GM12878 (cell line): ENCODE results near the gene TTLL1. TPM values are rescaled to one million over a fixed set of nuclear protein-coding genes. Genes with fewer than 3 reads are reported as not detected.
A peak's percentile ranks its signal among the peaks of the same experiment; 100 is the strongest.

Experiments
- ATAC-seq: fragments of 200-7000 bp; cut with Tn5 transposase; 3 replicates; pipeline ENCODE4 v1.9.1; 2020; ENCODE audit warnings: mild to moderate bottlenecking, moderate library complexity
- BruUV-seq: library from RNA; stranded (reverse); fragments of 400-500 nt; replicated peaks from 2 replicates; lab custom pipeline; 2021; lab: Mats Ljungman, UMichigan
- CTCF ChIA-PET: fragments of 300-600 bp; sonication (Branson Sonifier 250); formaldehyde crosslinking; extraction: SDS; loops from one replicate; lab custom pipeline; 2021; ENCODE audit warnings: inconsistent platforms; lab: Yijun Ruan, JAX
- POLR2A ChIA-PET: fragments of 350-600 bp; formaldehyde crosslinking; extraction: SDS; loops from one replicate; lab custom pipeline; 2021; ENCODE audit warnings: inconsistent platforms; lab: Charles Lee
- RAD21 ChIA-PET: fragments of 300-600 bp; sonication (Branson Sonifier 250); formaldehyde crosslinking; loops from one replicate; lab custom pipeline; 2023; ENCODE audit warnings: antibody characterized with exemption; ENCODE audit not compliant: unreplicated experiment; lab: Charles Lee
- SMC1A ChIA-PET: fragments of 300-600 bp; sonication (Branson Sonifier 250); formaldehyde crosslinking; loops from one replicate; lab custom pipeline; 2023; ENCODE audit not compliant: unreplicated experiment, uncharacterized antibody; lab: Charles Lee
- DNase-seq: peaks from one replicate; pipeline ENCODE4 v3.0.0-alpha.2; 2011; ENCODE audit warnings: low read depth, low spot score
- FAIRE-seq: peaks from 3 replicates; lab custom pipeline; 2011; peaks lifted over from hg19 to GRCh38; lab: Jason Lieb, UNC
- H2AFZ ChIP-seq: 2 replicates; pipeline ENCODE4 v1.6.0; 2011; ENCODE audit warnings: low read depth, low read length, control low read depth; ENCODE audit not compliant: control insufficient read depth
- H3K27ac ChIP-seq: 2 replicates; pipeline ENCODE4 v1.5.1; 2011; ENCODE audit warnings: control low read depth; ENCODE audit not compliant: control insufficient read depth, insufficient read depth
- H3K27me3 ChIP-seq, 2 experiments: replicated peaks in 1 of 2; 2 replicates each; pipeline versions ENCODE4 v1.6.0 to v1.6.1; 2011; ENCODE audit warnings: low read length in 1 of 2; ENCODE audit not compliant: control insufficient read depth in 2 of 2, insufficient read depth in 2 of 2
- H3K36me3 ChIP-seq, 2 experiments: 2 replicates each; pipeline ENCODE4 v1.5.1; 2011; ENCODE audit warnings: low read length in 1 of 2; ENCODE audit not compliant: control insufficient read depth in 2 of 2, insufficient read depth in 2 of 2
- H3K4me1 ChIP-seq: 2 replicates; pipeline ENCODE4 v1.6.1; 2011; ENCODE audit warnings: mild to moderate bottlenecking, low read length, moderate library complexity, mixed read lengths; ENCODE audit not compliant: control insufficient read depth, insufficient read depth
- H3K4me2 ChIP-seq: 2 replicates; pipeline ENCODE4 v1.6.0; 2011; ENCODE audit warnings: control low read depth; ENCODE audit not compliant: control insufficient read depth, insufficient read depth
- H3K4me3 ChIP-seq: fragments of 200-600 bp; sonication (generic); 2 replicates; pipeline ENCODE4 v1.5.1; 2016
- H3K79me2 ChIP-seq: 2 replicates; pipeline ENCODE4 v1.6.0; 2011; ENCODE audit warnings: low read length; ENCODE audit not compliant: control insufficient read depth, insufficient read depth
- H3K9ac ChIP-seq: 2 replicates; pipeline ENCODE4 v1.8.0; 2011; ENCODE audit warnings: low read length, control low read depth, mixed read lengths; ENCODE audit not compliant: control insufficient read depth, insufficient read depth
- H3K9me3 ChIP-seq: replicated peaks from 3 replicates; pipeline ENCODE4 v1.5.1; 2011; ENCODE audit warnings: mild to moderate bottlenecking, low read length; ENCODE audit not compliant: control insufficient read depth, insufficient read depth
- H4K20me1 ChIP-seq: 2 replicates; pipeline ENCODE4 v1.6.0; 2011; ENCODE audit not compliant: control insufficient read depth, insufficient read depth
- ATF7 ChIP-seq: fragments of 450-650 bp; IDR thresholded peaks from 2 replicates; pipeline ENCODE4 v1.6.1; 2016; ENCODE audit warnings: low read depth, mild to moderate bottlenecking
- BACH1 ChIP-seq: fragments of 450-650 bp; IDR thresholded peaks from 2 replicates; pipeline ENCODE4 v1.6.1; 2017; ENCODE audit warnings: mild to moderate bottlenecking, borderline replicate concordance
- DPF2 ChIP-seq: fragments of 450-650 bp; IDR thresholded peaks from 2 replicates; pipeline ENCODE4 v1.6.1; 2017; ENCODE audit warnings: mild to moderate bottlenecking
- E2F4 ChIP-seq: IDR thresholded peaks from 2 replicates; pipeline ENCODE4 v1.6.1; 2012; ENCODE audit warnings: low read depth, low read length, improper control_type of control experiment
- EED ChIP-seq: sonication (generic); IDR thresholded peaks from 2 replicates; pipeline ENCODE4 v1.6.1; 2016; ENCODE audit warnings: antibody characterized with exemption, low read depth
- KLF5 ChIP-seq: fragments of 450-650 bp; IDR thresholded peaks from 2 replicates; pipeline ENCODE4 v1.6.1; 2014; ENCODE audit warnings: mild to moderate bottlenecking; ENCODE audit not compliant: partially characterized antibody
- MTA2 ChIP-seq: fragments of 450-650 bp; IDR thresholded peaks from 2 replicates; pipeline ENCODE4 v1.6.1; 2016; ENCODE audit warnings: low read depth, mild to moderate bottlenecking, moderate library complexity
- NRF1 ChIP-seq: conservative IDR thresholded peaks from 2 replicates; pipeline ENCODE4 v1.6.1; 2011; ENCODE audit warnings: mild to moderate bottlenecking, low read depth, low read length, improper control_type of control experiment
- RFX5 ChIP-seq: IDR thresholded peaks from 2 replicates; pipeline ENCODE4 v1.6.1; 2011; ENCODE audit warnings: low read depth, low read length, improper control_type of control experiment
- SIN3A ChIP-seq: IDR thresholded peaks from 2 replicates; pipeline ENCODE4 v1.6.1; 2012; ENCODE audit warnings: low read depth, low read length, improper control_type of control experiment
- SREBF1 ChIP-seq: IDR thresholded peaks from 2 replicates; pipeline ENCODE4 v1.6.1; 2012; ENCODE audit warnings: mild to moderate bottlenecking, low read length
- SREBF2 ChIP-seq: IDR thresholded peaks from 2 replicates; pipeline ENCODE4 v1.6.1; 2012; ENCODE audit warnings: mild to moderate bottlenecking, low read length
- SUZ12 ChIP-seq: fragments of 200-600 bp; sonication (generic); IDR thresholded peaks from one replicate; pipeline ENCODE4 v1.6.1; 2018; ENCODE audit warnings: antibody characterized with exemption, mild to moderate bottlenecking; ENCODE audit not compliant: unreplicated experiment
- TCF12 ChIP-seq: IDR thresholded peaks from 2 replicates; pipeline ENCODE4 v1.6.1; 2011; ENCODE audit warnings: low read depth, mild to moderate bottlenecking, low read length
- ZBTB40 ChIP-seq: fragments of 450-650 bp; IDR thresholded peaks from 2 replicates; pipeline ENCODE4 v1.6.1; 2016; ENCODE audit warnings: mild to moderate bottlenecking, moderate library complexity, borderline replicate concordance
- ZNF24 ChIP-seq: fragments of 450-650 bp; IDR thresholded peaks from 2 replicates; pipeline ENCODE4 v1.6.1; 2017; ENCODE audit warnings: antibody characterized with exemption, mild to moderate bottlenecking
- WGBS: methylation state at CpG from one replicate; pipeline ENCODE4 v1.1.6; 2016; ENCODE audit warnings: low lambda C conversion rate; ENCODE audit not compliant: insufficient replicate concordance, insufficient coverage; ENCODE audit errors: missing lambda C conversion rate; 5-methylcytosine and 5-hydroxymethylcytosine counted together
- in situ Hi-C: fragments of 300-500 bp; cut with MboI; formaldehyde crosslinking; loops from 9 replicates; pipeline ENCODE4 v1.14.3; 2018; ENCODE audit warnings: mixed read lengths
- intact Hi-C: fragments of 100-400 bp; cut with micrococcal nuclease; formaldehyde crosslinking; loops from one replicate; pipeline ENCODE4 v1.14.2; 2022; ENCODE audit not compliant: unreplicated experiment
- polyA plus RNA-seq, 11 experiments: library from polyadenylated mRNA; depleted of rRNA in 4 of 11; unstranded in 6 of 11; stranded (reverse) in 5 of 11; fragments of >200 nt; fragmentation: Nextera tagmentation in 4 of 11; fragmentation: Illumina TruSeq in 1 of 11; extraction: Ambion mirVana in 4 of 11; extraction: Trizol in 1 of 11; gene quantifications; 1 replicate in 1 of 11; 2 replicates in 10 of 11; pipeline versions ENCODE4 v1.2.1 to v1.2.3, GENCODE V29; 2011 to 2016; ENCODE audit warnings: inconsistent platforms in 2 of 11, missing spikeins in 2 of 11, low read depth in 1 of 11
- total RNA-seq, 4 experiments: library from RNA; depleted of rRNA in 3 of 4; stranded (reverse); fragments of >200 nt in 3 of 4; fragmentation: Illumina TruSeq in 1 of 4; extraction: Trizol in 1 of 4; gene quantifications; 2 replicates each; pipeline versions ENCODE4 v1.2.1 to v1.2.3, GENCODE V29; 2013 to 2021
- TF ChIP-seq, protein P1 (sequence below), 3 experiments: IDR thresholded peaks in 2 of 3; conservative IDR thresholded peaks in 1 of 3; 2 replicates each; pipeline ENCODE4 v1.5.1; 2011; ENCODE audit warnings: low read depth in 3 of 3, low read length in 3 of 3, mild to moderate bottlenecking in 3 of 3, control low read depth in 2 of 3, moderate library complexity in 2 of 3, inconsistent platforms in 1 of 3, mixed read lengths in 1 of 3; ENCODE audit not compliant: control insufficient read depth in 2 of 3, insufficient read depth in 1 of 3; ENCODE audit errors: extremely low read depth in 1 of 3
- TF ChIP-seq, protein P2 (sequence below): IDR thresholded peaks from 2 replicates; pipeline ENCODE4 v1.6.1; 2011; ENCODE audit warnings: mild to moderate bottlenecking, low read depth, low read length, moderate library complexity; ENCODE audit not compliant: insufficient replicate concordance

The TTLL1 gene
- total and polyA plus RNA-seq, 10 of the 15 experiments (the other 5 are each of a cell fraction or from before 2014, with no cell fraction given): 0.39 to 4.8 (median 3.2) TPM

DNA sequence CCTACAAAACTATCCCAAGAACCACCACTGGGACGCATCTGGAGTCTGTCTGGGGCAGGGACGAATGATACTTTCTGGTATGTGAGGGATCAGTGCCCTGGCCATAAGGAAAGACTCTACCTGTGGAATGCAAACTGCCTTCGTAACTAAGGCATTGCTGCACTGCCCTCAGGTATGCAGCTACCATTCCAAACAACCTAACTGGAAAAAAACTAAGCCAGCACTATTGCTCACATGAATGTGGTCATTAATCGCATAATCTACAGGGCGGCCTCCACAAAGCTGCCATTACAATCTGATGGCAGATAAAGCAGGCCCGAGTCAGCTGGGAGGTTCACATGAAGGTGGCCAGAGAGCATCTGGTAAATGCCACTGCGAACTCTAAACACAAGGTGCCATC, 78.1 kb downstream of the TTLL1 start:
- H3K9ac ChIP-seq: no peak overlapping the region
- no peak for ATAC-seq
- H3K27me3 ChIP-seq: no peaks in the 10 kb centered on the region
- WGBS: 90% methylated on average over 7 of the region's 7 CpGs
- in situ Hi-C loops: no loop called here
- H3K4me3 ChIP-seq: peak overlapping the region; percentile 10; the same call in 1 of the 2 replicates
- peak overlapping the region; percentile 44 for H3K4me2 ChIP-seq
- H3K27ac ChIP-seq: no peak overlapping the region
- BruUV-seq: TSS peak; percentile 18
- intact Hi-C loops: loop anchor here (5.0 kb wide), 1 partner anchor 79 kb away; no protein-coding TSS in a partner anchor
- no peak for FAIRE-seq
- RAD21 ChIA-PET: no interaction called here
- DNase-seq: no peak
- no peaks in the 10 kb centered on the region for H3K9me3 ChIP-seq
- peaks cover 8% of the 10 kb centered on the region for H3K4me1 ChIP-seq
- peaks cover 81% of the 10 kb centered on the region for H3K79me2 ChIP-seq
- H2AFZ ChIP-seq: no peak overlapping the region
- H4K20me1 ChIP-seq: peaks cover 5% of the 10 kb centered on the region; the same call in 1 of the 2 replicates
- SMC1A ChIA-PET: interaction anchor here (5.8 kb wide), 1 partner anchor 9 kb away, joined by 62 read pairs; no protein-coding TSS in a partner anchor
- POLR2A ChIA-PET: interaction anchor here (1.4 kb wide), 1 partner anchor 11 kb away, joined by 3 read pairs; no protein-coding TSS in a partner anchor
- CTCF ChIA-PET: no interaction called here
- H3K36me3 ChIP-seq: 0 out of 4 replicates have a peak, but pooled peaks cover 0 to 1% of the 10 kb centered on the region in 2 experiments
- TF ChIP-seq ATF7: no peak
- no peak for TF ChIP-seq SREBF1
- TF ChIP-seq EED: no peak
- TF ChIP-seq SUZ12: no peak
- TF ChIP-seq, protein P1, sequence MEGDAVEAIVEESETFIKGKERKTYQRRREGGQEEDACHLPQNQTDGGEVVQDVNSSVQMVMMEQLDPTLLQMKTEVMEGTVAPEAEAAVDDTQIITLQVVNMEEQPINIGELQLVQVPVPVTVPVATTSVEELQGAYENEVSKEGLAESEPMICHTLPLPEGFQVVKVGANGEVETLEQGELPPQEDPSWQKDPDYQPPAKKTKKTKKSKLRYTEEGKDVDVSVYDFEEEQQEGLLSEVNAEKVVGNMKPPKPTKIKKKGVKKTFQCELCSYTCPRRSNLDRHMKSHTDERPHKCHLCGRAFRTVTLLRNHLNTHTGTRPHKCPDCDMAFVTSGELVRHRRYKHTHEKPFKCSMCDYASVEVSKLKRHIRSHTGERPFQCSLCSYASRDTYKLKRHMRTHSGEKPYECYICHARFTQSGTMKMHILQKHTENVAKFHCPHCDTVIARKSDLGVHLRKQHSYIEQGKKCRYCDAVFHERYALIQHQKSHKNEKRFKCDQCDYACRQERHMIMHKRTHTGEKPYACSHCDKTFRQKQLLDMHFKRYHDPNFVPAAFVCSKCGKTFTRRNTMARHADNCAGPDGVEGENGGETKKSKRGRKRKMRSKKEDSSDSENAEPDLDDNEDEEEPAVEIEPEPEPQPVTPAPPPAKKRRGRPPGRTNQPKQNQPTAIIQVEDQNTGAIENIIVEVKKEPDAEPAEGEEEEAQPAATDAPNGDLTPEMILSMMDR (IDR thresholded peaks at IDR 0.05 in 2 of 3, conservative IDR thresholded peaks at IDR 0.05 in 1 of 3; ENCODE audit: control insufficient read depth in 2 of 3, extremely low read depth in 1 of 3, insufficient read depth in 1 of 3, low read depth in 3 of 3, low read length in 3 of 3): no peak
- no peak for TF ChIP-seq E2F4
- TF ChIP-seq KLF5: no peak
- TF ChIP-seq NRF1: no peak
- no peak for TF ChIP-seq ZNF24
- TF ChIP-seq, protein P2, sequence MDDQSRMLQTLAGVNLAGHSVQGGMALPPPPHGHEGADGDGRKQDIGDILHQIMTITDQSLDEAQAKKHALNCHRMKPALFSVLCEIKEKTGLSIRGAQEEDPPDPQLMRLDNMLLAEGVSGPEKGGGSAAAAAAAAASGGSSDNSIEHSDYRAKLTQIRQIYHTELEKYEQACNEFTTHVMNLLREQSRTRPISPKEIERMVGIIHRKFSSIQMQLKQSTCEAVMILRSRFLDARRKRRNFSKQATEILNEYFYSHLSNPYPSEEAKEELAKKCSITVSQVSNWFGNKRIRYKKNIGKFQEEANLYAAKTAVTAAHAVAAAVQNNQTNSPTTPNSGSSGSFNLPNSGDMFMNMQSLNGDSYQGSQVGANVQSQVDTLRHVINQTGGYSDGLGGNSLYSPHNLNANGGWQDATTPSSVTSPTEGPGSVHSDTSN: no peak
- no peak for TF ChIP-seq MTA2
- TF ChIP-seq BACH1: no peak
- TF ChIP-seq ZBTB40: no peak
- no peak for TF ChIP-seq DPF2
- no peak for TF ChIP-seq SREBF2
- TF ChIP-seq TCF12: no peak
- TF ChIP-seq SIN3A: no peak
- TF ChIP-seq RFX5: no peak
